Upper lobe of left lung (tissue), 4 donors: Measurements from ENCODE around the gene MACROD2.

Experiments used
- POLR2A ChIP-seq, 4 donors: fragments of 450-650 bp; IDR thresholded peaks; one replicate each; pipeline ENCODE4 v1.5.1; 2016 to 2017; ENCODE audit warnings: antibody characterized with exemption in 4 of 4, mild to moderate bottlenecking in 2 of 4
- POLR2AphosphoS5 ChIP-seq, 2 donors: sonication (generic); formaldehyde crosslinking; IDR thresholded peaks; one replicate each; pipeline ENCODE4 v1.5.1; 2017; ENCODE audit warnings: antibody characterized with exemption in 2 of 2
- TF ChIP-seq, protein P1 (sequence below), 6 experiments: fragments of 450-650 bp in 4 of 6; fragments of 200-600 bp in 2 of 6; sonication (generic) in 2 of 6; IDR thresholded peaks; one replicate each; pipeline ENCODE4 v1.5.1; 2016 to 2019; ENCODE audit warnings: antibody characterized with exemption in 6 of 6

DNA sequence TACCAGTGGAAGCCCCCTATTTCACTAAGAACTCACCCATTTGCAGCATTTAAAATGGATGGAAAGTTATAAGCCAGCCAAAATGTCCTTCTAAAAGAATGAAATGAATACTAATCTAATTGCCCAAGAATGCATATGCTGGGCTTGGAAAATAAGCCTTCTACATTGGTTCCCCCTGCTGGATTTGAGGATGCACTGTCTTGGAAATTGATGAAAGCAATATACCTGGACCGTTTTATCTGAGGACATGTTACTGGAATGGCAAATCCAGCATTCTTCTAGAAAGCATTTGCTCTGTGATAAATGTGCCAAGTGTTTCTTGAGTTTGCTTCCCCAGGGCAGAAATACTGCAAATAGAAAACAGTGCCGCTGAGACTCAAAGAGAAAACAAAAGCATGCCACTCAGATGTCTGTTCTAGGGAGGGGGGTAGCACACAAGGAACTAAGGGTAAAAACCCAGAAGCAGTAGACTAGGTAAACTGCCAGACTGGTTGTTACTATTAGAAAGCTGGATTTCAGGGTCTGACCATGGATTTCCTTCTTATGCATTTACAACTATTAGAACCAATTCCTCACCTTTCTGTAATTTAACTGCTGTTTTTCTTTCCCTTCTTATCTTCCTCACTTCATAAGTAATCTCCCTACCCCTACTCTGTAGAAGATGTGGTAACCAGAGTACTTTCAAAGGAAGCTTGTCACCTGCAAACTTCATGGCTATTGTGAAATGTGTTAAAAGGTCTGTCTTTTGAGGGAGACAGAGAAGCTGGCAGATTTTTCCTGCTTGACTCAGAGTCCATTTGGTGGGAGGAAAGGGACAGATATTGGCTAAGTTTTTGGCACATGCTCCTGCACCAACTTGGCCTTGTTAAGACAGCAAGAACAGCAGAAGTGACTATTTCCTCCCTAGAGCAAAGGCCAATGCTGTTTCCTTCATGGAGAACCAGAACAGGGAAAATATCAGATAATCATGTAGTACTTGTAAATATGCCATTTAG lies 1935.3 kb downstream of the MACROD2 start:
- TF ChIP-seq, protein P1, sequence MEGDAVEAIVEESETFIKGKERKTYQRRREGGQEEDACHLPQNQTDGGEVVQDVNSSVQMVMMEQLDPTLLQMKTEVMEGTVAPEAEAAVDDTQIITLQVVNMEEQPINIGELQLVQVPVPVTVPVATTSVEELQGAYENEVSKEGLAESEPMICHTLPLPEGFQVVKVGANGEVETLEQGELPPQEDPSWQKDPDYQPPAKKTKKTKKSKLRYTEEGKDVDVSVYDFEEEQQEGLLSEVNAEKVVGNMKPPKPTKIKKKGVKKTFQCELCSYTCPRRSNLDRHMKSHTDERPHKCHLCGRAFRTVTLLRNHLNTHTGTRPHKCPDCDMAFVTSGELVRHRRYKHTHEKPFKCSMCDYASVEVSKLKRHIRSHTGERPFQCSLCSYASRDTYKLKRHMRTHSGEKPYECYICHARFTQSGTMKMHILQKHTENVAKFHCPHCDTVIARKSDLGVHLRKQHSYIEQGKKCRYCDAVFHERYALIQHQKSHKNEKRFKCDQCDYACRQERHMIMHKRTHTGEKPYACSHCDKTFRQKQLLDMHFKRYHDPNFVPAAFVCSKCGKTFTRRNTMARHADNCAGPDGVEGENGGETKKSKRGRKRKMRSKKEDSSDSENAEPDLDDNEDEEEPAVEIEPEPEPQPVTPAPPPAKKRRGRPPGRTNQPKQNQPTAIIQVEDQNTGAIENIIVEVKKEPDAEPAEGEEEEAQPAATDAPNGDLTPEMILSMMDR (IDR thresholded peaks at IDR 0.05): peak; percentile 16 to 63 (median 38)
- no peak for TF ChIP-seq POLR2A (IDR thresholded peaks at IDR 0.05)
- TF ChIP-seq POLR2AphosphoS5 (IDR thresholded peaks at IDR 0.05): no peak
